Subcutaneous preadipocyte (primary cell): ENCODE data around the gene ZNF462. TPM values are rescaled to one million over a fixed set of nuclear protein-coding genes. Genes with fewer than 3 reads are reported as not detected.

Source experiments
- small RNA-seq: library from RNA; depleted of rRNA; stranded (forward); fragments of <200 nt; gene quantifications from one replicate; pipeline ENCODE3, GENCODE V24; 2012
- total RNA-seq: library from RNA; depleted of rRNA; stranded (reverse); fragments of >200 nt; gene quantifications from 2 replicates; pipeline ENCODE4 v1.2.3, GENCODE V29; 2012

ZNF462 gene, protein sequence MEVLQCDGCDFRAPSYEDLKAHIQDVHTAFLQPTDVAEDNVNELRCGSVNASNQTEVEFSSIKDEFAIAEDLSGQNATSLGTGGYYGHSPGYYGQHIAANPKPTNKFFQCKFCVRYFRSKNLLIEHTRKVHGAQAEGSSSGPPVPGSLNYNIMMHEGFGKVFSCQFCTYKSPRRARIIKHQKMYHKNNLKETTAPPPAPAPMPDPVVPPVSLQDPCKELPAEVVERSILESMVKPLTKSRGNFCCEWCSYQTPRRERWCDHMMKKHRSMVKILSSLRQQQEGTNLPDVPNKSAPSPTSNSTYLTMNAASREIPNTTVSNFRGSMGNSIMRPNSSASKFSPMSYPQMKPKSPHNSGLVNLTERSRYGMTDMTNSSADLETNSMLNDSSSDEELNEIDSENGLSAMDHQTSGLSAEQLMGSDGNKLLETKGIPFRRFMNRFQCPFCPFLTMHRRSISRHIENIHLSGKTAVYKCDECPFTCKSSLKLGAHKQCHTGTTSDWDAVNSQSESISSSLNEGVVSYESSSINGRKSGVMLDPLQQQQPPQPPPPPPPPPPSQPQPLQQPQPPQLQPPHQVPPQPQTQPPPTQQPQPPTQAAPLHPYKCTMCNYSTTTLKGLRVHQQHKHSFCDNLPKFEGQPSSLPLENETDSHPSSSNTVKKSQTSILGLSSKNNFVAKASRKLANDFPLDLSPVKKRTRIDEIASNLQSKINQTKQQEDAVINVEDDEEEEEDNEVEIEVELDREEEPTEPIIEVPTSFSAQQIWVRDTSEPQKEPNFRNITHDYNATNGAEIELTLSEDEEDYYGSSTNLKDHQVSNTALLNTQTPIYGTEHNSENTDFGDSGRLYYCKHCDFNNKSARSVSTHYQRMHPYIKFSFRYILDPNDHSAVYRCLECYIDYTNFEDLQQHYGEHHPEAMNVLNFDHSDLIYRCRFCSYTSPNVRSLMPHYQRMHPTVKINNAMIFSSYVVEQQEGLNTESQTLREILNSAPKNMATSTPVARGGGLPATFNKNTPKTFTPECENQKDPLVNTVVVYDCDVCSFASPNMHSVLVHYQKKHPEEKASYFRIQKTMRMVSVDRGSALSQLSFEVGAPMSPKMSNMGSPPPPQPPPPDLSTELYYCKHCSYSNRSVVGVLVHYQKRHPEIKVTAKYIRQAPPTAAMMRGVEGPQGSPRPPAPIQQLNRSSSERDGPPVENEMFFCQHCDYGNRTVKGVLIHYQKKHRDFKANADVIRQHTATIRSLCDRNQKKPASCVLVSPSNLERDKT (N-terminal part only)
- total RNA-seq, result 18.0 and 23.9 TPM in 2 replicates

GRCh38 chr9:106862821-106863720 is at the start of gene ZNF462:
Gene ZNF462 (plus strand): TSS chr9:106863166. CDS start chr9:106923384, 60,218 bp downstream.

Small RNA genes within 50 kb of the gene (small RNA-seq; reads per million reads assigned to genes)
- not detected for gene RNA5SP292
